SKM-1 treated with dmso at 0.1 percent for 144 hours (cell line): ENCODE results near the gene DYSF.

Experiments
- DNase-seq: peaks from one replicate; lab custom pipeline; 2025; ENCODE audit not compliant: unreplicated experiment; lab: John Stamatoyannopoulos, UW

Gene DYSF

GRCh38 chr2:71597756-71598155 is 144.4 kb downstream of the DYSF start:
- no peak for DNase-seq

DNA sequence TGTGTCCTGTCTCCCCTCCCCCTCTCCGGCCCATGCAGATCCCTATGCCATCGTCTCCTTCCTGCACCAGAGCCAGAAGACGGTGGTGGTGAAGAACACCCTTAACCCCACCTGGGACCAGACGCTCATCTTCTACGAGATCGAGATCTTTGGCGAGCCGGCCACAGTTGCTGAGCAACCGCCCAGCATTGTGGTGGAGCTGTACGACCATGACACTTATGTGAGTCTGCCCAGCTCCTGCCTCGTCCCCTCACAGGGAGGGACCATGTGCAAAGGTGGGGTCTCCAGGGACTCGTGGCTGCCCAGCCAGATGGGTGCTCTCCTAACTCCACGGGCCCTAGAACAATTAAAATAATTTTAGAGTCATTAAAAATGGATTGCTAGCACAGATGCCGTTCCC is 145.2 kb downstream of the DYSF start:
- no peak for DNase-seq

- DNase-seq: no peak
Measured at GRCh38 chr2:71599038-71599437, 145.7 kb downstream of the DYSF start.

- no peak for DNase-seq
Measured at GRCh38 chr2:71599646-71600236, 146.4 kb downstream of the DYSF start.

- DNase-seq: no peak
Measured at GRCh38 chr2:71600555-71600954, 147.2 kb downstream of the DYSF start.

- no peak for DNase-seq
Measured at GRCh38 chr2:71601136-71602114, 148.1 kb downstream of the DYSF start.

DNA sequence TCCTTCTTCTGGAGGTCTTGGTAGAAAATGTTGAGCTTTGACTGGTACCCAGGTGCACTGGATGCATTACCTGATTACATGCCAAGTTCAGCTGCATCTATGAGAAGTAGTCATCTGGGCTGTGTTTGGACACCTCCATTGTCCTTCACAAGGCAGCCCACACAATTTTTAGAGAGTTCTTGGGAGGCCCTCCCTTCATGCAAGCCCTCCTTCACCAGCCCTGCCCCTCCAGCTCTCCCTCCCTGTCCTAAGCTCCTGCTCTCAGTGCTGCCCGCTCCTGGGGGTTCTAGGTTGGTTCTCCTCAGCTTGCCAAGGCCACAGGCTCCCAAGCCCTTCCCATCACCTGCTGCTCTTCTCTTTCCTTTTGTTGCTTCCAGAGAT is 148.7 kb downstream of the DYSF start:
- no peak for DNase-seq

DNA sequence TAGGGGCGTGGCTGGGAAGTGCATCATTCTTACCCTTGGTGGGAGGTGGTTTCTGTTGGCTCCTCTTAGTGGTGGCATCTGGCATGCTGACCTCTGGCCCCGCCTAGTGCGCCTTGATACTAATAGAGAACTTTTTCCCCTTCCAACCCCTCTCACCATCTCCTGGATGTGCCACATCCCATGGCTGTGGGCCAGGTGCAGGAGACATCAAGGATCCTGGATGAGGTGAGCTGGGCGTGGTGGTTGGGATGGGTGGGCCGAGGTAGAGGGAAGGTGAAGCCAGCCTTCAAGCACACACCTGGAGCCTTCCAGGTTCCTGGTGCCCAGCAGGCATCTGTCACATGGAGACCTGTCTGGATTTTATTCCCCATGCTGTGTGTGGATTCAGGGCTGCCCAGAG is 149.2 kb downstream of the DYSF start:
- no peak for DNase-seq

- no peak for DNase-seq
Measured at GRCh38 chr2:71603311-71603811, 150.0 kb downstream of the DYSF start.

GRCh38 chr2:71603851-71604725 is 150.7 kb downstream of the DYSF start:
- DNase-seq: no peak

DNA sequence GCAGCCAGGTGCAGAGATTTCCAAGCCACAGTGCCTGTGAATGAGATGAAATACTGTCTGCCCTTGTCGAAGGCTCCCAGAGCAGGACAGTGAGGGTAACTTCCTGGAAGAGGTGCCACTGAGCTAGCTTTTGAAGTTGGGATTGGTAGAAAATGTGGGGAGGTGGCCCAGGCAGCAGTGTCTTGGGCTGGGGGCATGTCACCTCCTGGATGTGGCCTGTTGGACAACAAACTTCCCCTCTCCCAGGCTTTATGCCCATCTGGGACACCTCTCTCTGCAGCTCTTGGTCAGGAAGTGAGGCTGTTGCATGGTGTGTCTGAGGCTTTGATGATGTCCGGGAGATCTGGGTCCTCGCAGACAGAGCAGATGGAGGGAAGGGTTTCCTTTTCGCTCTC is 151.4 kb downstream of the DYSF start:
- DNase-seq: no peak

DNA sequence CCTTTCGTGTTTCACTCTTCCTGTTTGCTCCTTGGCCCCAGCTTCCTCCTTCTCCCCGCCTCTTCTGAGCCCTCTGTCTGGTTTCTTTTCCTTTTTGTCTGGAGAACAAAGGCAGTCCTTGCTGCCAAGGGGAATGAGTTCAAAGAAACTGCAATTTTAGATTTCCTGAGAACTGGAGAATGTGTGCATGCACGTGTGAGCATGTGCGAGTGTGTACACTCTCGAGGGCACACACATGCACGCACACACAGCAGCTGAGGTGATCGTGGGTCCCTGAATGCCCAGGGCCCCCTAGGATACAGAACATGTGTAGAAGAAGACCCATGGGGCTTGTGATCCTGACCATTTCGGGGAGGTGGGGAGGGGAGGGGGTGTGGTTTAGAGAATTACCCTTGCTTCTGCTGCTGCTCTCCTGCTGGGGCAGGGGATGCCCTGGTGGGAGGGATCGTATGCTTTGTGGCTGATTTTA is 151.8 kb downstream of the DYSF start:
- DNase-seq: no peak

DNA sequence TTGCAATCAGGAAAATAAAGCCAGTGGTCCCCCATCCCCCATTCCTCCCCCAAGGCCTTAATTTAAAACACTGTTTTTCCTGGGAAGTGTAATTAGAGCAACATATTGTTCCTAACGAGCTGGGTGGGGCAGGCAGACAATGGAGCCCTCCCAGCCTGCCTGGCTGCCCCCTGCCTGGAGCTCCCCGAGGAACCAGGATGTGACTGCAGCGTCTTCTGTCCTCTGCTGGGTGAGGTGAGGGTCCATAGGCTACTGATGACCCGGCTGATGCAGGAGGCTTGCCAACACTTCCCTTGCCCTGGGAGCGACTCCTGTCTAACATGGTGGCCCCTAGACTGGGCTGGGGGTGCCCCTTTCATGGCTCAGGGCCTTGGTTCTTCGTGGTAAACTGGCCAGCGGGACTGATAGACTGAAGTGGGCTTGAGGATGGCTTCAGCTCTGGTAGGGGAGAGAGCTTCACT is 152.4 kb downstream of the DYSF start:
- no peak for DNase-seq

GRCh38 chr2:71606244-71606643 is 152.9 kb downstream of the DYSF start:
- DNase-seq: no peak

DNA sequence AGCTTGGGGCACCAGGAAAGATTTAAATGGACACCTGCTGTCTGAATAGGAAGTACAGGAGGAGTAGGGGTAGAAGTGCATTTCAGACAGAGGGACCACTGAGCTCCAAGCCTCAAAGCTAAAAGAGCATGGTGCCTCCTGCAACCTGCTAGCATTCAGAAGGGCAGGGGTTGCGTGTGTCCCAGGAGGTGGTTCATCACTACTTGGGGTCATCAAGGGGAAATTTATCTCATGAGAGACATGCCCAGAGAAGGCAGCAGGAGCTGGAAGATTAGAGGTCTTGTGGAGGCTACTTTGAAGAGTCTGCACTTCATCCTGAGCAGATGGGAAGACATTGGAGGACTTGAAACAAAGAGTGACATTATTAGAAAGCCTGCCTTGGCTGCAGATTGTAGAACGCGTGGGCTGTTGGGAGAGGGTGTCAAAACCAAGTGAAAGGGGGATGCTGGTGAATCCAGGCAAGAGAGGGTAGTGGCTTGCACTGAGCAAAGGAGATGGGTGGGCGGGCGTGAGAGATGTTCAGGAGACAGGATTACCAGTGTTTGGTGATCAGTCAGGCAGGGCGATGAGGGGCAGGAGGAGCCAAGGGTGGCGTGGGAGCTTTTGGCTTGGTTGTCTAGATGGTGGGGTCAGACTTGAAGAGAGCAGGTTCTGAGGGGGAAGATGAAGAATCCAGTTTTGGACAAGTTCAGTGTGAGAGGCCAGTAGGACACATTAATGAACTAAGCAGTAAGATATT is 154.0 kb downstream of the DYSF start:
- DNase-seq: no peak

GRCh38 chr2:71608034-71608433 is 154.7 kb downstream of the DYSF start:
- DNase-seq: no peak

DNA sequence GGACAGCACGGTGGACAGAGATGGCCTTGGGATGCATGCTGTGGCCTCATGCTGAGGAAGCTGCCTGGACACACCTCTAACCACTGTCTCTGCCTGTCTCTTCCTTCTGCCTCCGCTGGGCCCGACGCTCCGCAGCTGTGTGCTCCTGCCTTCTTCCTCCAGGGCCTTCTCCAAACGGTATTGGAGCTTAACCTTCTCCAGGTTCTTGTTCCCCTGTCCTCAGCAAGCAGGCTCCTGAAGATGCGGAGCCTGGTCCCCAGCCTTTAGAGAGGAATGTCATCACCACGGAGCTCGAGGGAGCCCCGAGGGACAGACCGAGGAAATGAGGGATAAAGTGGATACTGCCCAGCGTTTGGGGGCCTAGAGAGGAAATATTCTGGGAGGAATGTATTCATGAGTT is 155.1 kb downstream of the DYSF start:
- no peak for DNase-seq

DNA sequence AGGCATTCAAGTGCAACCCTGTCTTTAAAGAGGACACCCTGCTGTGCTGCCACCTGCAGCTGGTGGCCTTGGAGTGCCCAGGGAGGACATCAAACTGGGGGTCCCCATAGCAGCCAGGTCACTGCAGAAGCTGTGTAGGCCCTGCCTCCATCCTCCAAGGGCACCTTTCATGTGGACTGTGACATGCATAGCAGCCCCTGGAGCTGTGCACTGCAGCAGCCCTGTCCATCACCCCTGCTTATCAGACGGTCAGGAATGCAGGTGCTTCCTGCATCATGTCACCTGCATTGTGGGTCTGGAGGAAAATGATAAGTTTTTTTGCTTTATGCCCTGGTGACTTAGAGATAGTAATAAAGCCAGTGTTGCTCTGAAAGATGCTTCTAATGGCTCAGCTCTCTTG is 155.7 kb downstream of the DYSF start:
- DNase-seq: no peak

GRCh38 chr2:71609441-71609840 is 156.1 kb downstream of the DYSF start:
- DNase-seq: no peak

DNA sequence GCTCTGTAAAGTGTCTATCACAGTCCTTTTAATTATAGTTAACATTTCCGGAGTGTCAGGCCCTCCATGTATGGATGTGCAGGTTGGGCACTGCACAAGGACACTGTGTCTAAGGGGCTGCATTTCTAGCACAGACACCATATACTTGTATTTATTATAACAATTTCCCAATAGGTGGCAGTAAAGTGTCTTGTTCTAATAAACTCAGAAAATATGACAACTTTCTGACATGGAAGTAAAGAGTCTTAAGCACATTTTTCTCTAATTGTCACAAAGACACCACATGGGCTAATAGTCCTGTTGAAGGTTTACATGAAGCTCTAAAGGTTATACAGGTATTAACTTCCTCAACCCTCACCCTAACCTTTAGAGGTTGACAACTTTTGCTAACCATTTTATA is 156.6 kb downstream of the DYSF start:
- DNase-seq: peak; percentile 17
